Dermis microvascular lymphatic vessel endothelial cell (primary cell): Measurements from ENCODE around the gene THUMPD3. TPM values are rescaled to one million over a fixed set of nuclear protein-coding genes. Genes with fewer than 3 reads are reported as not detected.
A peak's percentile ranks its signal among the peaks of the same experiment; 100 is the strongest.

ENCODE experiments used
- DNase-seq, 2 donors: peaks; one replicate each; pipeline versions ENCODE4 v3.0.0 to v3.0.0-alpha.2; 2010; ENCODE audit warnings: low read depth in 2 of 2
- total RNA-seq: library from RNA; depleted of rRNA; stranded (reverse); fragments of >200 nt; gene quantifications from 2 replicates; pipeline ENCODE4 v1.2.1, GENCODE V29; 2014

Gene THUMPD3
- total RNA-seq, 1 donor from 2014 or later, result 19.0 TPM

DNA sequence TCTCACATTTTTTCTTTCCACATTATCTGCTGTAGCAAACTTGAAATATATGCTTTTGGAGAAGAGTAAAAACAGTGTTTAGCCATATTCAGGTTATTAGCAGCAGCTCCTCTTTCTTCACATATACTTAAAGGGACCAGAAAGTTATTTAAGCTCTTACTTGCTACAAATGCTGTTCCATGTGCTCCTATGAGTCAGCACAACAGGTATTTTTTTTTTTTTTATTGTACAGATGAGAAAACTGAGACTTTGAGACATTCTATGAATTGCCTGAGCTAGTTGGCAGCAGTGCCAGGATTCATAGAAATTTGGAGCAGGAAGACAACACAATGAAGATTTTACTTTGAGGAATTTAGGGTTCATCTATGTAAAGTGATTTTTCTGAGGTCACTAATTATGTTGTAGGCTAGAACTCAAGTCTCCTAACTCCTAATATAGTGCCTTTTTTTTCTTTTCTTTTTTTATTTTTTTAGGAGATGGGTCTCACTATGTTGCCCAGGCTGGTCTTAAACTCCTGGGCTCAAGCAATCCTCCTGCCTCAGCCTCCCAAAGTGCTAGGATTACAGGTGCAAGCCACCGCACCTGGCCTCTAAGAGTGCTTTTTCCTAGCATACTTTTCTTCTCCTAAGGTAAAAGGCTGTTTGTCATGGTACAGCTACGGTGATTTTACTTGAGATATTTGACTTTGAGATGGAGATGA lies 58.1 kb downstream of the THUMPD3 start:
- peak in 1 of 2 donors; percentile 53 for DNase-seq

- DNase-seq, result peak; percentile 85 to 98
Measured at GRCh38 chr3:9422712-9423424, 60.0 kb downstream of the THUMPD3 start.

DNA sequence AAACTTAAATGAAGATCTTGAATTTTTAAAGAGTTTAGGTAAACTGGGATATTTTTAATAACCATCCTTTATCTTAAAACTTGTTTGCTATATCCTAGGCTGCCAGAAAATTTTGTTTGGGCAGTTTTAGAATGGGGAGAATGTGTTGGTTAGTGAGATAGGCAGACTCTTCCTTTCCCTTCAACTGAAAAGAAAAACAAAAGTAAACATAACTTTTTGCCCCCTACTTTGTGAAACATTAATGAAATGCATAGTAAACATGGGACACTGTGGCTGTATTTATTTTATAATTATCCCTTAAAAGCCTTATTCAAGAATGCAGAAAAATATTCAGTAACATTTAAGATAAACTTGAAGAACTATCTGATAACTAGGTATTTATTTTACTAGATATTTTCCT lies 65.6 kb downstream of the THUMPD3 start:
- DNase-seq, result no peak

DNA sequence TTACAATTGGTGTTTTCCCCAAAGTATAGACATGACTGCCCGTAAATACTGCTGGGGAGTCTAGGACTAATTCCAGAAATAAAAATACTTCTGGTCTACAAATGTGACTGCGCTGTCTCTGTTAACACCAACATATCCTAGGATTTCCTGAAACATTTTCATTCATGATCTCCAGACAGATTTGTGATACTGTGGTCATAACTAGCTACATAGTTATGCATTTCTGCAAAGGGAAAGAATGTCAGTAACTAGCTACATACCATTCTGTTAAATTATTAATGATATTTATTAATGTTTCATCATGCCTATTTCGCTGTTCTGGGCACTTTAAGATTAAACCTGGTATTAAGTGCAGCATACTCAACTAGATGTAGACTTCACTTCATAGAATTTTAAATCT lies 67.9 kb downstream of the THUMPD3 start:
- no peak for DNase-seq

- DNase-seq, result no peak
Measured at GRCh38 chr3:9433627-9434521, 71.0 kb downstream of the THUMPD3 start.

DNA sequence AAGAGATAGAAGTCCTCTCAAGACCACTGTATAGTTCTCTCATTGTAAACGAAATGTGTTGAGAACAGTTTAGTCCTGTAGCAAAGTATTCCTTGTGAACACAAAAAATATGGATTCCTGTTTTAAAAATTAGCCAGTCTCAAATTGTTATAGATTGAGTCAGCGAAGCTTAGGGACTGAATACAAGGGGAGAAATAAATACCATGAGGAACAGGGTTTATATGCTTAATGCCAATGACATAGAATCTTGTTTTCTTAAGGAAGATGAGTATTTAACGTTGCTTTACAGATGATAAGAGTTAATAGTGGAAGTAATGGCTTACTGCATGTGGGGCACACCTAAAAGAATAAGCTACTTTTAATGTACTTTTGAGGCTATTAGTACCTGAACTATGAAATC lies 72.5 kb downstream of the THUMPD3 start:
- DNase-seq, result no peak

Other genes starting within 250 kb of the THUMPD3 start
- gene SRGAP3, start 113.4 kb upstream of the THUMPD3 start, total RNA-seq, result 1.0 and 2.3 TPM in 2 replicates
- 25.5 and 38.8 TPM in 2 replicates for gene SETD5, start 34.6 kb downstream of the THUMPD3 start, total RNA-seq
- under 0.01 TPM in 2 replicates for gene LHFPL4, start 190.8 kb downstream of the THUMPD3 start, total RNA-seq